ENCODE data around the gene NFATC3.
"Not testable (repeated sequence)": the region's sequence is repeated elsewhere in the genome, so short reads cannot be mapped to it uniquely, and the experiment has no call there.

NFATC3 gene

GRCh38 chr16:68089067-68089466, 3.9 kb downstream of the NFATC3 start:
- DNase-seq: peak in 1 of 2 experiments; percentile 31
- TF ChIP-seq POLR2A (IDR thresholded peaks at IDR 0.05; ENCODE audit: low read length) (no peak), GATA1 (IDR thresholded peaks at IDR 0.05; ENCODE audit: low read depth, low read length) (no peak)

GRCh38 chr16:68090130-68090529, 5.0 kb downstream of the NFATC3 start:
- TF ChIP-seq POLR2A (IDR thresholded peaks at IDR 0.05; ENCODE audit: low read length) (no peak), GATA1 (IDR thresholded peaks at IDR 0.05; ENCODE audit: low read depth, low read length) (no peak)
- DNase-seq: peak; percentile 64 to 65

GRCh38 chr16:68090533-68090932, 5.4 kb downstream of the NFATC3 start:
- TF ChIP-seq GATA1 (IDR thresholded peaks at IDR 0.05; ENCODE audit: low read depth, low read length): no peak
- TF ChIP-seq POLR2A (IDR thresholded peaks at IDR 0.05; ENCODE audit: low read length): no peak
- DNase-seq: peak in 1 of 2 experiments; percentile 60

GRCh38 chr16:68091380-68092261, 6.5 kb downstream of the NFATC3 start:
- TF ChIP-seq GATA1 (IDR thresholded peaks at IDR 0.05; ENCODE audit: low read depth, low read length): no peak
- TF ChIP-seq POLR2A (IDR thresholded peaks at IDR 0.05; ENCODE audit: low read length): no peak
- peak; percentile 66 to 72 for DNase-seq

GRCh38 chr16:68092275-68092674, 7.1 kb downstream of the NFATC3 start:
- not testable (repeated sequence) for DNase-seq

GRCh38 chr16:68093816-68094613, 8.8 kb downstream of the NFATC3 start:
- no peak for TF ChIP-seq POLR2A (IDR thresholded peaks at IDR 0.05; ENCODE audit: low read length)
- no peak for TF ChIP-seq GATA1 (IDR thresholded peaks at IDR 0.05; ENCODE audit: low read depth, low read length)
- DNase-seq: peak; percentile 51 to 56

- no peak for DNase-seq
- TF ChIP-seq GATA1 (IDR thresholded peaks at IDR 0.05; ENCODE audit: low read depth, low read length): no peak
- no peak for TF ChIP-seq POLR2A (IDR thresholded peaks at IDR 0.05; ENCODE audit: low read length)
Measured at GRCh38 chr16:68094614-68094934, 9.4 kb downstream of the NFATC3 start.

- TF ChIP-seq POLR2A (IDR thresholded peaks at IDR 0.05; ENCODE audit: low read length) (no peak), GATA1 (IDR thresholded peaks at IDR 0.05; ENCODE audit: low read depth, low read length) (no peak)
- no peak for DNase-seq
Measured at GRCh38 chr16:68096491-68096890, 11.3 kb downstream of the NFATC3 start.

GRCh38 chr16:68097088-68097487, 11.9 kb downstream of the NFATC3 start:
- no peak for TF ChIP-seq GATA1 (IDR thresholded peaks at IDR 0.05; ENCODE audit: low read depth, low read length)
- DNase-seq: no peak

- no peak for DNase-seq
- no peak for TF ChIP-seq GATA1 (IDR thresholded peaks at IDR 0.05; ENCODE audit: low read depth, low read length)
- no peak for TF ChIP-seq POLR2A (IDR thresholded peaks at IDR 0.05; ENCODE audit: low read length)
Measured at GRCh38 chr16:68097895-68098294, 12.7 kb downstream of the NFATC3 start.

- TF ChIP-seq GATA1 (IDR thresholded peaks at IDR 0.05; ENCODE audit: low read depth, low read length): no peak
- DNase-seq: no peak
Measured at GRCh38 chr16:68100488-68100887, 15.3 kb downstream of the NFATC3 start.

GRCh38 chr16:68105611-68106010, 20.4 kb downstream of the NFATC3 start:
- no peak for DNase-seq
- TF ChIP-seq POLR2A (IDR thresholded peaks at IDR 0.05; ENCODE audit: low read length): no peak
- TF ChIP-seq GATA1 (IDR thresholded peaks at IDR 0.05; ENCODE audit: low read depth, low read length): no peak

- not testable (repeated sequence) for DNase-seq
Measured at GRCh38 chr16:68107230-68107928, 22.2 kb downstream of the NFATC3 start.

- not testable (repeated sequence) for DNase-seq
Measured at GRCh38 chr16:68109156-68109555, 24.0 kb downstream of the NFATC3 start.

- not testable (repeated sequence) for DNase-seq
Measured at GRCh38 chr16:68110611-68111010, 25.4 kb downstream of the NFATC3 start.

Measured in erythroblast (primary cell).